ENCODE results near the gene TXNDC16.

TXNDC16 gene

DNA sequence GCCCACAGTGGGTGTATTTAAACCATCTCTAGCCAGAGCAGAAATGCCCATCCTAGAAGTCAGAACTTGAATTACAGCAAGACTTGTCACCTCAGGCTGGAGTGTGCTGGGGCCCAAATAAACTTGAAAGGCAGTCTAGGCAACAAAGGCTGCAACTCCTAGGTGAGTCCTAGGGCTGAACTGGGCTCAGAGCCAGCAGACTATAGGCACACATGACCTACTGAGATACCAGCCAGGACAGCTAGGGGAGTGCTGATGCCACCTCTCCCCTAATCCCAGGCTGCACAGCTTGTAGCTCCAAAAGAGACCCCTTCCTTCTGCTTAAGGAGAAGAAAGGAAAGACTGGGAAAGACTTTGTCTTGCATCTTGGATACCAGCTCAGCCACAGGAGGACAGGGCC is 106.0 kb downstream of the TXNDC16 start:
- no peaks in the 10 kb centered on the region for H3K27me3 ChIP-seq (ENCODE audit: insufficient read depth, low read length)
- no peaks in the 10 kb centered on the region for H3K36me3 ChIP-seq (ENCODE audit: insufficient read depth, low read length)
- H3K9me3 ChIP-seq (ENCODE audit: insufficient read depth, low read depth, low read length): no peaks in the 10 kb centered on the region
- no peak overlapping the region for H3K9ac ChIP-seq (ENCODE audit: low read depth, low read length)
- no peak overlapping the region for H3K27ac ChIP-seq (ENCODE audit: low read depth, low read length)
- H3K4me1 ChIP-seq (ENCODE audit: insufficient read depth, low read length): no peaks in the 10 kb centered on the region
- H3K4me3 ChIP-seq (ENCODE audit: low read length): no peak overlapping the region

- Histone ChIP-seq H3K27me3 (ENCODE audit: insufficient read depth, low read length) (no peaks in the 10 kb centered on the region), H3K36me3 (ENCODE audit: insufficient read depth, low read length) (no peaks in the 10 kb centered on the region), H3K9ac (ENCODE audit: low read depth, low read length) (no peak overlapping the region), H3K4me1 (ENCODE audit: insufficient read depth, low read length) (no peaks in the 10 kb centered on the region), H3K27ac (ENCODE audit: low read depth, low read length) (no peak overlapping the region), H3K4me3 (ENCODE audit: low read length) (no peak overlapping the region), H3K9me3 (ENCODE audit: insufficient read depth, low read depth, low read length) (no peaks in the 10 kb centered on the region)
Measured at GRCh38 chr14:52443506-52443905, 108.8 kb downstream of the TXNDC16 start.

DNA sequence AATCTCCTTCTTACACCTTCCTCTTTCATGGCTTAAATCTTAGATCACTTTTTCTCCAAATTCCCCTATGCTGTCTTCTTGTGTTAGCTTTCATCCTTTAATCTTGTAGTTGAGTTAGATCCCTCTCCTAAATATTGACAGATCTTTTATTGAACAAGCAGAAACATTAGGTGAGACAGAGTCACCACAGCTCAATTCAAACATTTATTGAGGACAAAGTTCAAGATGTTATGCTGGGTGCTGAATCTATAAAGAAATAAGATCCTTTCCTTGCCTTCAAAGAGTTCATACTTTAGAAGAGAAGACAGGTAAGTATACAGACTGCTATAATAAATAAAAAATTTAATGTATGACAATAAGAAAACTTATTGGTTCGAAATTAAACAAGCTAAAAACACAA is 109.7 kb downstream of the TXNDC16 start:
- Histone ChIP-seq H3K27me3 (ENCODE audit: insufficient read depth, low read length) (no peaks in the 10 kb centered on the region), H3K4me1 (ENCODE audit: insufficient read depth, low read length) (no peaks in the 10 kb centered on the region), H3K9me3 (ENCODE audit: insufficient read depth, low read depth, low read length) (no peaks in the 10 kb centered on the region), H3K27ac (ENCODE audit: low read depth, low read length) (no peak overlapping the region), H3K9ac (ENCODE audit: low read depth, low read length) (no peak overlapping the region), H3K36me3 (ENCODE audit: insufficient read depth, low read length) (no peaks in the 10 kb centered on the region), H3K4me3 (ENCODE audit: low read length) (no peak overlapping the region)
- WGBS: 91% methylated on average over 1 of the region's 1 CpG

DNA sequence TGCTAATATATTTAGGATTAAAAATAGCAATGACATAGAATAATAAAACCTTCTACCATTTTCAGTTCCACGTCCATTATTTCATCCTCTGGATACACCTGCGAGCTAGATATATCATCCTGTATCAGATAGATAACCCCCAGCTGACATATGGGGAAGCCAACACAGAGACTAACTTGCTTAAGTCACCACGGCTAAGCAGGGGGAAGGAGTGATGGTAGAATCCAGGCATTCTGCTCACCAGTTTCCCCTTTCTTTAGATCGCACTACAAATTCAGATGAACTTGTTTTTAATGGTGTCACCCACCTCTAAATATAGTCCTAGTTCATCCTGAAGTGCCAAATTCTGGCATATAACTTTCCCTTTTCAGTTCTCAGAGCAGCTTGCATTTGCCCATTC is 110.1 kb downstream of the TXNDC16 start:
- no peak overlapping the region for H3K9ac ChIP-seq (ENCODE audit: low read depth, low read length)
- H3K9me3 ChIP-seq (ENCODE audit: insufficient read depth, low read depth, low read length): no peaks in the 10 kb centered on the region
- no peak overlapping the region for H3K4me3 ChIP-seq (ENCODE audit: low read length)
- 98% methylated on average over 4 of the region's 4 CpGs for WGBS
- no peaks in the 10 kb centered on the region for H3K36me3 ChIP-seq (ENCODE audit: insufficient read depth, low read length)
- no peaks in the 10 kb centered on the region for H3K4me1 ChIP-seq (ENCODE audit: insufficient read depth, low read length)
- H3K27ac ChIP-seq (ENCODE audit: low read depth, low read length): no peak overlapping the region
- no peaks in the 10 kb centered on the region for H3K27me3 ChIP-seq (ENCODE audit: insufficient read depth, low read length)

DNA sequence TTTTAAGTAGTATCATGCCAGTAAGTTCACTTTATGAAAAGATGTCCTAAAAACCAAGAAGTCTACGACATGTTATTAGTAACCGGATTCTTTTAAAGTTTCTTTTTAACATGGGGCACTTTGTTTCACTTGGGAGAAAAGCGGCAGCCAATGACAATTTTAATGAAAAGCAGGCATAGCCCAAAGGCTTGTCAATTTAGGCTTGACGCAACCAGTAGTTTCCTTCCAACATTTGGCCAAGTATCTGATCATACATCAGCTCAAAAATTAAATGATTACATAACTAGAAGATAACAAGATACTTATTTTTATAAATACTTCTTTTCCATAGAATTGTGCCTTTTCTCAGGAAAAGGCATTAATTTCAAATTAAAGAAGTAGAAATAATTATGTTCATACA is 112.8 kb downstream of the TXNDC16 start:
- no peak overlapping the region for H3K4me3 ChIP-seq (ENCODE audit: low read length)
- no peaks in the 10 kb centered on the region for H3K9me3 ChIP-seq (ENCODE audit: insufficient read depth, low read depth, low read length)
- H3K4me1 ChIP-seq (ENCODE audit: insufficient read depth, low read length): no peaks in the 10 kb centered on the region
- no peaks in the 10 kb centered on the region for H3K36me3 ChIP-seq (ENCODE audit: insufficient read depth, low read length)
- H3K9ac ChIP-seq (ENCODE audit: low read depth, low read length): no peak overlapping the region
- 94% methylated on average over 4 of the region's 4 CpGs for WGBS
- no peak overlapping the region for H3K27ac ChIP-seq (ENCODE audit: low read depth, low read length)
- no peaks in the 10 kb centered on the region for H3K27me3 ChIP-seq (ENCODE audit: insufficient read depth, low read length)

DNA sequence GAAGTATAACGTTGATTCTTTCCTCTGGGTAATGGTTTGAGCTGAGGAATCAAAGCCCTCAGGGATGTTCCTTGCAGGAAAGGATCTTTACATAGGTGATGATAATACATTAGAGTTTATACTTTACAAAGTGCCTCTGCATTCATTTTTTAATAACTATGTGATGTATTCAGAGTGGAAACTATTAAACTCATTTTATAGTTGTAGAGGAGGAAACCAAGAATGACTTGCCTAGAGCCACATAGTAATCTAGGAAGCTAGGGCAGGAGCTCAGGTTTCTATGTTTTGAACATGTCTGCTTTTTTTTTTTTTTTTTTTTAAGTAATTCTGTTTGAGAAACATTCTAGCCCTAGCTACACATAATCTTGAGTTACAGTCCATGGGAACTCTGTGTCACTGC is 117.3 kb downstream of the TXNDC16 start:
- Histone ChIP-seq H3K27ac (ENCODE audit: low read depth, low read length) (no peak overlapping the region), H3K4me1 (ENCODE audit: insufficient read depth, low read length) (no peaks in the 10 kb centered on the region), H3K9me3 (ENCODE audit: insufficient read depth, low read depth, low read length) (no peaks in the 10 kb centered on the region), H3K9ac (ENCODE audit: low read depth, low read length) (no peak overlapping the region), H3K36me3 (ENCODE audit: insufficient read depth, low read length) (no peaks in the 10 kb centered on the region), H3K4me3 (ENCODE audit: low read length) (no peak overlapping the region), H3K27me3 (ENCODE audit: insufficient read depth, low read length) (no peaks in the 10 kb centered on the region)
- WGBS: 88% methylated on average over 1 of the region's 1 CpG

GRCh38 chr14:52430474-52430873 is 121.8 kb downstream of the TXNDC16 start:
- Histone ChIP-seq H3K27me3 (ENCODE audit: insufficient read depth, low read length) (no peaks in the 10 kb centered on the region), H3K4me1 (ENCODE audit: insufficient read depth, low read length) (no peaks in the 10 kb centered on the region), H3K9ac (ENCODE audit: low read depth, low read length) (no peak overlapping the region), H3K9me3 (ENCODE audit: insufficient read depth, low read depth, low read length) (no peaks in the 10 kb centered on the region), H3K36me3 (ENCODE audit: insufficient read depth, low read length) (no peaks in the 10 kb centered on the region), H3K27ac (ENCODE audit: low read depth, low read length) (no peak overlapping the region), H3K4me3 (ENCODE audit: low read length) (no peak overlapping the region)
- WGBS: 86% methylated on average over 2 of the region's 2 CpGs

DNA sequence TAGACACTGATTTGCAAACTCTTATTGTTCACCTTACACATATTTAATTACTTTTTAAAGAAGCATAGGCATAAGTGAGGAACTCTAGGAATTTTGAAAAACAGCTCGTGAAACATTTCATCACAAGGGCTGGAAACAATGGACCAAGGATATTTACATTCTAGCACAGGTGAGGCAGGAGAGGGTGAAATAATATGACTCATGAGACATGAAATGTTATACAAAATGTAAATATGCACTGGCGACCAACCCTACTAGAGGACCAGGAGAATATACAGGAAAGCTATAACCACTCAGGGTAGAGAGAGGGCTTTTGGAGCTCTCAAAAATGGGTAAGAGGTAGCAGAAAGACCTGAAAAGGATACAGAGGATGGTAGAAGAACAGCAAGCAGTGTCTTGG is 122.9 kb downstream of the TXNDC16 start:
- no peaks in the 10 kb centered on the region for H3K9me3 ChIP-seq (ENCODE audit: insufficient read depth, low read depth, low read length)
- H3K4me3 ChIP-seq (ENCODE audit: low read length): no peak overlapping the region
- no peak overlapping the region for H3K9ac ChIP-seq (ENCODE audit: low read depth, low read length)
- H3K36me3 ChIP-seq (ENCODE audit: insufficient read depth, low read length): no peaks in the 10 kb centered on the region
- 93% methylated on average over 2 of the region's 2 CpGs for WGBS
- H3K4me1 ChIP-seq (ENCODE audit: insufficient read depth, low read length): no peaks in the 10 kb centered on the region
- H3K27ac ChIP-seq (ENCODE audit: low read depth, low read length): no peak overlapping the region
- H3K27me3 ChIP-seq (ENCODE audit: insufficient read depth, low read length): no peaks in the 10 kb centered on the region

- no peak overlapping the region for H3K4me3 ChIP-seq (ENCODE audit: low read length)
- no peaks in the 10 kb centered on the region for H3K36me3 ChIP-seq (ENCODE audit: insufficient read depth, low read length)
- no peaks in the 10 kb centered on the region for H3K4me1 ChIP-seq (ENCODE audit: insufficient read depth, low read length)
- H3K27ac ChIP-seq (ENCODE audit: low read depth, low read length): no peak overlapping the region
- 86% methylated on average over 1 of the region's 1 CpG for WGBS
- no peak overlapping the region for H3K9ac ChIP-seq (ENCODE audit: low read depth, low read length)
- H3K9me3 ChIP-seq (ENCODE audit: insufficient read depth, low read depth, low read length): no peaks in the 10 kb centered on the region
- no peaks in the 10 kb centered on the region for H3K27me3 ChIP-seq (ENCODE audit: insufficient read depth, low read length)
Measured at GRCh38 chr14:52427460-52427859, 124.8 kb downstream of the TXNDC16 start.

DNA sequence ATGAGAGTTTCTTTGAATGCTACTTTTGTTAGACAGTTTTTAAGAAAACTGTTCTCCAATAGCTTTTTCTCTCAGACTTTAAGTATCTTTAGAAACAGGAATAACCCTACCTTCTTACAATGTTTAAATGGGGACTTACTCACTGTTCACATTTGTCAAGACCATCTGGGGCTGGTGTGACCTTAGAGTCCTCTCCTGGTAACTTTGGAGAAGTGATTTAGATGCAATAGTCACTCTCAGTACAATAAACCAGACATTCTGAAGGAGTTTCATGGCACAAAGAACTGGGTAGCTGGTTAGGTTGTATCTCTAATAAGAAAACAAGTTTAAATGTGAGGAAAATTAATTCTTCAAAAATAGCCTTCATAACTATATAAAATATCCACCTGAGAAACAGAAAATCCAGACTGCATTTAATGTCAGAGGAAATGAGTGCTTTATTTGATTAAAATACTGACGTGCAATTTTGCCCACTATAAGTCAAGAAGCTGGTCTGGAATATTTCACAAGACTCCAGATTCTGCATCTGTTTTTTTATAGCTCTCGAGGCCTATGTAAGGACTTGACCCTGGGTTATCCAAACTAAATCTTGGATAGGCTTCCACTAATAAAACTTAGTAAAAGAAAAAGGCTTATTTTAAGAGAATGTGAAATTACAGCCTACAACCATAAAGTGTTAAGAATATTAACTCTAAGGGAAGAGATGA is 129.5 kb downstream of the TXNDC16 start:
- H3K9me3 ChIP-seq (ENCODE audit: insufficient read depth, low read depth, low read length): no peaks in the 10 kb centered on the region
- H3K27me3 ChIP-seq (ENCODE audit: insufficient read depth, low read length): no peaks in the 10 kb centered on the region
- no peaks in the 10 kb centered on the region for H3K36me3 ChIP-seq (ENCODE audit: insufficient read depth, low read length)
- WGBS: 92% methylated on average over 2 of the region's 2 CpGs
- no peak overlapping the region for H3K27ac ChIP-seq (ENCODE audit: low read depth, low read length)
- H3K4me1 ChIP-seq (ENCODE audit: insufficient read depth, low read length): no peaks in the 10 kb centered on the region
- no peak overlapping the region for H3K9ac ChIP-seq (ENCODE audit: low read depth, low read length)
- H3K4me3 ChIP-seq (ENCODE audit: low read length): no peak overlapping the region

DNA sequence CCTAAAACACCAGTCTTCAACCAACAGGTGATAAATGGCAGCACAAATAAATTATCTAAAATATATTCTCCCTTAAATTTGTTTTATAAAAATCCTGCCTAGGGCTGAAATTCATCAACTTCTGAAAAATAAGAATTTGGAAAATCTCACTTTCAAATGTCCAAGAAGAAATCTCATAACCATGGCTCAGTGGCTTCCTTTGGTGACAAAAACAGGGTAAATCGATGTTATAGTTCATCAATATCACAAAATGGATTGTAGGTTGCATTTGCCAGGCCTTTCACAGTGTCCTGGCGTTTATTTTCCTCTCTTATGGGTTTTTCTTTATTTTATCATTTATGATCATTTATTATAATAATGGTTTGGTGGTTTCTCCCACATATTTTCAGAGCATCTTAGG is 135.2 kb downstream of the TXNDC16 start:
- WGBS: 92% methylated on average over 1 of the region's 2 CpGs
- Histone ChIP-seq H3K27ac (ENCODE audit: low read depth, low read length) (no peak overlapping the region), H3K4me3 (ENCODE audit: low read length) (no peak overlapping the region), H3K36me3 (ENCODE audit: insufficient read depth, low read length) (no peaks in the 10 kb centered on the region), H3K9ac (ENCODE audit: low read depth, low read length) (no peak overlapping the region), H3K9me3 (ENCODE audit: insufficient read depth, low read depth, low read length) (no peaks in the 10 kb centered on the region), H3K27me3 (ENCODE audit: insufficient read depth, low read length) (no peaks in the 10 kb centered on the region), H3K4me1 (ENCODE audit: insufficient read depth, low read length) (no peaks in the 10 kb centered on the region)

- Histone ChIP-seq H3K4me3 (ENCODE audit: low read length) (no peak overlapping the region), H3K36me3 (ENCODE audit: insufficient read depth, low read length) (no peaks in the 10 kb centered on the region), H3K4me1 (ENCODE audit: insufficient read depth, low read length) (no peaks in the 10 kb centered on the region), H3K27ac (ENCODE audit: low read depth, low read length) (no peak overlapping the region), H3K27me3 (ENCODE audit: insufficient read depth, low read length) (no peaks in the 10 kb centered on the region), H3K9ac (ENCODE audit: low read depth, low read length) (no peak overlapping the region), H3K9me3 (ENCODE audit: insufficient read depth, low read depth, low read length) (no peaks in the 10 kb centered on the region)
- 88% methylated on average over 6 of the region's 7 CpGs for WGBS
Measured at GRCh38 chr14:52413729-52414408, 138.4 kb downstream of the TXNDC16 start.

Measured in HUES64 (cell line).